Epithelial cell of esophagus (primary cell): ENCODE measurements around the gene CFAP54.

Experiments used
- DNase-seq: peaks from one replicate; pipeline ENCODE4 v3.0.0; 2010; ENCODE audit warnings: low read depth
- H3K4me3 ChIP-seq: 2 replicates; pipeline ENCODE4 v1.5.1; 2011; ENCODE audit warnings: mild to moderate bottlenecking, low read length, control low read depth
- TF ChIP-seq, protein P1 (sequence below): IDR thresholded peaks from 2 replicates; pipeline ENCODE4 v1.5.1; 2011; ENCODE audit warnings: low read depth, mild to moderate bottlenecking, low read length, control low read depth, inconsistent platforms; ENCODE audit not compliant: insufficient read depth; ENCODE audit errors: missing control alignments

Gene CFAP54, protein sequence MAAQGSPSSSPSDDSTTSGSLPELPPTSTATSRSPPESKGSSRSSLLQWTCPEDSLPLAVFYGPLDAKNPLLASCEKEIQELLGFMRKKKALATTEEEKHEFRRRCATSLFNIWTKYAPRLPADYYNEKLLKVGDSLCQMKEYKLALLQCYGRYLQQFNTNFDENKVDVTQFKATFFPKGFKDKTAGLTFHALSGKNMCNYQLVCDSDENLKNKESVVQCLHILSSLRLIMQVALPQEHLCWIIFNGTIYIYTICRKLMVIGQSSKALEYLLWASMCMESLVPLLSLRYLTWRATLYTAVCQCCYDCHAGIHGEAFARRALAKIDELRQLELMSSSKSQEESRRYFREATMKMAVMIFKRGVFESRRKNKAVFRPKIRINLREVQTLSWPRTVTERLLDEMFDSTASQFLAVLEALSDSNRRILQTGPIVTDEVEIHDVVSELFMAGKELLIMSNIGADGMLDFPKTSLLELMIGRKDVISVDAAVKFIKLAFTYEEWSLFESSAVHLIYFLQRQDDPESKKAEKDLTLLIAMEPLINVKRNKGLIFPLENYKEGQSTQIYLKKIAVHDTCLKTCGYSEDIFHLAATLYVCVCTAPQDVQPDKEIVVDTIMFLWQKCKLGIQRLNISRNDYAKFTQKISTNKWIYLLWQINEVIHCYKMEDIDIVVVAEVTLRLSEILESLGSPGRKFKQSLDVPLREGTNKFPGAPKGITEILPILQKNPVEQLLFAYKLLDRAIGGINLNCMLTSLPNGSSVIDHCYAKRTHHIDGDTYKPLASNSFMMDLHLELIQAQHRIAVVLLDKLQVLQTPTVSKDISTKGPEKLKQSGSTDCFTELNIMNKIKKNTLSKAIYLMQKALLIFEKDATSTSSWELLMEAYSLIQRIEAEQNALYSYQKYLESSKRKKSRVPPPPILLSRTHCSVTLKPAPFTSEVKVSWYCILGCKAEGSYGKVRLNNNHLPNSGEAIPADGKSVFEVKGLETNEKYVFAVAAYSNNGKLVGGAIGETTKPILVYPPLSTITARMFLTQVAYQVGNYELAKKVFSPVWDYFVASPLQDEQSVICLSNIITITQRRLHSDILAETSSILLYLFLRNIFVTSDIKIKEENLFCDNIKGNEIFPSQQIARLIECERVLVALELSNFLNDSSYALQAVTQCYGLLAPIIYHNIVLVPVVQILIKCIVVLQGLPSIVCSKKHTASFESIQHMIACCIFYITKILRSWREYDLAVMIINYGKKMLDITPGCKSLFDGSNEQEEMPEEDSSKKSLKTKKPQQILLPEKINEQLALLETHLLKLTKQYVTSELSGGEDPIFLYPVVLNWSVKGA (N-terminal part only)

DNA sequence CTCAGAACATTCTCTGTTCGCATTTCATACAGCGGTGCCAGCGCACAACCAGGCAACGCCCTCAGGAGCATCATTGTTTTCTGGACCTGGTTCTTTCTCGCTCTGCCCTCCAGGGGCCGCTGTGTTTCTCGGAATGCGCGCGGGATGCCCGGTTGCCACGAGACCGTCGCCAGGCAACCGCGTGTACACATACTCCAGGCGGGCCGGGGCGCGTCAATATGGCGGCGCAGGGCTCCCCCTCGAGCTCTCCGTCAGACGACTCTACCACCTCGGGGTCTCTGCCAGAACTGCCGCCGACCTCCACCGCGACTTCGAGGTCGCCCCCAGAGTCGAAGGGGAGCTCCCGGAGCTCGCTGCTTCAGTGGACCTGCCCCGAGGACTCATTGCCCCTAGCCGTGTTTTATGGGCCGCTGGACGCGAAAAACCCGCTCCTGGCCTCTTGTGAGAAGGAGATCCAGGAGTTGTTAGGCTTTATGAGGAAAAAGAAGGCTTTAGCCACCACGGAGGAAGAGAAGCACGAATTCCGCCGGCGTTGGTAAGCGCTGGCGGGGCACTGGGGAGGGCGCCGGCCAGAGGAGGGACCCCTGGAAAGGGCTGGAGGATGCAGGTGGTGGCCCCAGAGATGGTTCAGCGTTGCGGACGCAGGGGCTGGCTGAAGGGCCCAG is at the start of gene CFAP54:
Gene CFAP54 (plus strand): TSS at position 186 of the 665 bp plus-strand sequence. CDS start 33 bp downstream, at position 219.
- peak; percentile 94 for DNase-seq
- peak within 1 kb of the TSS; percentile 76 for H3K4me3 ChIP-seq
- TF ChIP-seq, protein P1, sequence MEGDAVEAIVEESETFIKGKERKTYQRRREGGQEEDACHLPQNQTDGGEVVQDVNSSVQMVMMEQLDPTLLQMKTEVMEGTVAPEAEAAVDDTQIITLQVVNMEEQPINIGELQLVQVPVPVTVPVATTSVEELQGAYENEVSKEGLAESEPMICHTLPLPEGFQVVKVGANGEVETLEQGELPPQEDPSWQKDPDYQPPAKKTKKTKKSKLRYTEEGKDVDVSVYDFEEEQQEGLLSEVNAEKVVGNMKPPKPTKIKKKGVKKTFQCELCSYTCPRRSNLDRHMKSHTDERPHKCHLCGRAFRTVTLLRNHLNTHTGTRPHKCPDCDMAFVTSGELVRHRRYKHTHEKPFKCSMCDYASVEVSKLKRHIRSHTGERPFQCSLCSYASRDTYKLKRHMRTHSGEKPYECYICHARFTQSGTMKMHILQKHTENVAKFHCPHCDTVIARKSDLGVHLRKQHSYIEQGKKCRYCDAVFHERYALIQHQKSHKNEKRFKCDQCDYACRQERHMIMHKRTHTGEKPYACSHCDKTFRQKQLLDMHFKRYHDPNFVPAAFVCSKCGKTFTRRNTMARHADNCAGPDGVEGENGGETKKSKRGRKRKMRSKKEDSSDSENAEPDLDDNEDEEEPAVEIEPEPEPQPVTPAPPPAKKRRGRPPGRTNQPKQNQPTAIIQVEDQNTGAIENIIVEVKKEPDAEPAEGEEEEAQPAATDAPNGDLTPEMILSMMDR, result peak; percentile 81

DNA sequence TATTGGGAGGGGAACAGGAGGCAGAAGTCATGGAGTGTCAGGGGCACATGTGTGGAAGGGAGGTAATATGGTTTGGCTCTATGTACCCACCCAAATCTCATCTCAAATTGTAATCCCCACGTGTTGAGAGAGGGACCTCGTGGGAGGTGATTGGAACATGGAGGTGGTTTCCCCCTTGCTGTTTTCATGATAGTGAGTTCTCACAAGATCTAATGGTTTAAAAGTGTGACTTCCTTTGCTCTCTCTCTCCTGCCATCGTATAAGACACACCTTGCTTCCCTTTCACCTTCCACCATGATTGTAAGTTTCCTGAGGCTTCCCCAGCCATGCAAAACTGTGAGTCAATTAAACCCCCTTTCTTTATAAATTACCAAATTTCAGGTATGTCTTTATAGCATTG is 47.6 kb upstream of the CFAP54 start:
- DNase-seq, result no peak
- no peak overlapping the region for H3K4me3 ChIP-seq
- TF ChIP-seq, protein P1, result no peak

DNA sequence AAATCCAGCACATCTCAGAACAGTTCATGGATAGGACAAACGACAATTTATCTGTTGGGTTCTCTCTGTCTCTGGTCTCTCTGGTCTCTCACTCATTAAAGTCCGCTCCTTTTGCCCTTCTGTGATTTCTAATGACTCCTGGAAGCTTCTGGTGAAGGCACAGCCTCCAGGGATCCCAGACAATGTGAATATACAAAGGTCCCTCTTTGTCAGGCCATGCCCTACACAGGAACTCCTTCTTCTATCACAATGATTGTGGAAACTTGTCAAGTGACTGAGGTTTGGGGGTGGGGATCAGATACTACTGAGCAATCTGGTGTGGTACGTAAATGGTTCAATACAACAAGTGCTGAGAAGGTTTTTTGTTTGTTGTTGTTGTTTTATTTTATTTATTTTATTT is 46.5 kb upstream of the CFAP54 start:
- TF ChIP-seq, protein P1, result no peak
- no peak for DNase-seq
- no peak overlapping the region for H3K4me3 ChIP-seq

DNA sequence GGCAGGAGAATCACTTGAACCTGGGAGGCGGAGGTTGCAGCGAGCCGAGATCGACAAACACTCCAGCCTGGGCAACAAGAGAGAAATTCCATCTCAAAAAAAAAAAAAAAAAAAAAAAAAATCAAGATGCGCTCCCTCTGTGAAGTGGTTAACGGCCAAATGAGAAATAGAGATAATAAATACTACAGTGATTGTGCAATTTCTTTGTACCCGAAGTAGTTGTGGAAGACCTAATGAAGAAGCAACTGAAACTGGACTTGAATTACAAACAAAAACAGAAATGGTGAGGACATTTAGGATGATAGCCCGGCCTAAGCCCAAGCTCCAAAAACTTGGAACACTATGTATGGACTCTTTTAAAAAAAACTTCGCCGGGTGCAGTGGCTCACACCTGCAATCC is 45.0 kb upstream of the CFAP54 start:
- H3K4me3 ChIP-seq, result no peak overlapping the region
- DNase-seq, result no peak
- TF ChIP-seq, protein P1, result no peak

DNA sequence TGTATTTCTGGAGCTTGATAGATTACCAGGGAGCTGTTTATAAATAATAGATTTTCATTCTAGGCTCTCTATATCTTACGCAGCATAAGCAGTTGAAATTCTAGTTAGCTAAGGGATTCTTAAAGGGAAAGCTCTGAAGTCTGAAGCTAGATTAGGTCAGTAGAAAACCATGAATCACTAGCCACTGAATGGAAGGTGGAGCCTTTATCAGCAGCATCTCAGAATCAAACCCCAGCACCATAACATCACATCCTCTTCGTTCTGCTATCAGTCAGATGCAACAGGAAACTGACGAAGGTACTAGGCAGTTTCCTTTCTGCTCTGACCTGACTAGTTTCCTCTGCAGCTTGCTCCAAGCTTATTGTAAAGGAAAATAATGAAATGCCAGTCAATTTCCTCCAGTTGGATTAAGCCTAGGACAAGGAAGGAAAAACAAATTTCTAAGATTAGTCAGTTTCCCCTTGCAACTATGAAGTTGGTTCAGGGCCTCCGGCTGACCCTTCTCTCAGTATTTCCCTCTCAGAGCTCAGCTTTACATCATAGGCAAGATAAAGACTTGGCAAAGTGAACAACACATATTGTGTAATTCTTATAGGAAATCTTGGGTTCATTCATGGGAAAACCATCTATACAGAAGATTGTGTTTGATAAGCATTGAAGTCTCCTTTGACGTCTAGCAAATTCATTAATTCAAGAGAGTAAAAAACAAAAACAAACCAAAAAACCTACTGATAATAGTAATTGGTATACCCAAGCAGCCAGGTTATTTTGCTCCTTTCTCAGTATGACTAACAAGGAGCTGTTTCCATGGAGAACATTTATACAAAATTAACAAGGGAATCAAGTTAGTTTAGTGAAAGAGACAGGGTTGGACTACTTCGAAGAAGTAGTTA is 43.4 kb upstream of the CFAP54 start:
- no peak overlapping the region for H3K4me3 ChIP-seq
- TF ChIP-seq, protein P1, result no peak
- peak; percentile 96 for DNase-seq
